Lower leg skin (tissue), 4 donors: ENCODE measurements around the gene RGS5. TPM values are rescaled to one million over a fixed set of nuclear protein-coding genes. Genes with fewer than 3 reads are reported as not detected.

Source experiments
- DNase-seq, 2 donors: peaks; one replicate each; pipeline ENCODE4 v3.0.0-alpha.2; 2019; ENCODE audit warnings: low spot score in 2 of 2
- H3K4me3 ChIP-seq: fragments of 200-600 bp; sonication (generic); 2 replicates; pipeline ENCODE4 v1.5.1; 2017; ENCODE audit warnings: mild to moderate bottlenecking, low read depth; ENCODE audit not compliant: poor library complexity, severe bottlenecking
- CTCF ChIP-seq, 3 donors: fragments of 450-650 bp; IDR thresholded peaks; one replicate each; pipeline ENCODE4 v1.5.1; 2016; ENCODE audit warnings: antibody characterized with exemption in 3 of 3, mild to moderate bottlenecking in 3 of 3, moderate library complexity in 2 of 3
- POLR2A ChIP-seq, 2 donors: fragments of 450-650 bp; IDR thresholded peaks; one replicate each; pipeline ENCODE4 v1.6.1; 2016 to 2017; ENCODE audit warnings: antibody characterized with exemption in 2 of 2, mild to moderate bottlenecking in 1 of 2, moderate library complexity in 1 of 2
- WGBS, 2 donors: methylation state at CpG; one replicate each; pipeline ENCODE4 v1.1.5; 2018; 5-methylcytosine and 5-hydroxymethylcytosine counted together
- intact Hi-C: fragments of 100-400 bp; cut with DNase I; formaldehyde crosslinking; loops from one replicate; pipeline ENCODE4 v1.15.0; 2023; ENCODE audit warnings: low total_unique reads
- total RNA-seq, 4 donors: library from RNA; depleted of rRNA; stranded (reverse); fragments of >200 nt; gene quantifications; one replicate each; pipeline ENCODE4 v1.1.0, GENCODE V29; 2016

RGS5 gene
- total RNA-seq, 4 donors from 2014 or later = 16.0 to 59.0 (median 33.2) TPM

GRCh38 chr1:163106364-163106987 is 96.2 kb downstream of the RGS5 start:
- TF ChIP-seq POLR2A (IDR thresholded peaks at IDR 0.05) (no peak), CTCF (IDR thresholded peaks at IDR 0.05) (no peak)
- WGBS, 2 donors = 45 to 46% methylated on average over 2 of the region's 2 CpGs
- no peak overlapping the region for H3K4me3 ChIP-seq
- DNase-seq = no peak
- intact Hi-C loops = no loop called here

- intact Hi-C loops = no loop called here
- H3K4me3 ChIP-seq = no peak overlapping the region
- TF ChIP-seq POLR2A (IDR thresholded peaks at IDR 0.05) (no peak), CTCF (IDR thresholded peaks at IDR 0.05) (no peak)
- 70 to 72% methylated on average over 4 of the region's 4 CpGs for WGBS, 2 donors
- no peak for DNase-seq
These were observed 98.2 kb downstream of the RGS5 start for GRCh38 chr1:163104385-163105099.

GRCh38 chr1:163102590-163102989 is 100.1 kb downstream of the RGS5 start:
- intact Hi-C loops = no loop called here
- H3K4me3 ChIP-seq = no peak overlapping the region
- TF ChIP-seq POLR2A (IDR thresholded peaks at IDR 0.05) (no peak), CTCF (IDR thresholded peaks at IDR 0.05) (no peak)
- no peak for DNase-seq
- 67 to 88% methylated on average over 1 of the region's 1 CpG for WGBS, 2 donors

GRCh38 chr1:163095213-163095612 is 107.5 kb downstream of the RGS5 start:
- DNase-seq = no peak
- WGBS, 2 donors = 53 to 58% methylated on average over 1 of the region's 1 CpG
- TF ChIP-seq CTCF (IDR thresholded peaks at IDR 0.05) (no peak), POLR2A (IDR thresholded peaks at IDR 0.05) (no peak)
- H3K4me3 ChIP-seq = no peak overlapping the region
- intact Hi-C loops = no loop called here

- no peak for DNase-seq
- intact Hi-C loops = no loop called here
- no peak for TF ChIP-seq POLR2A (IDR thresholded peaks at IDR 0.05)
- no peak for TF ChIP-seq CTCF (IDR thresholded peaks at IDR 0.05)
- WGBS, 2 donors = 55 to 57% methylated on average over 2 of the region's 2 CpGs
- no peak overlapping the region for H3K4me3 ChIP-seq
These were observed 108.1 kb downstream of the RGS5 start for GRCh38 chr1:163094589-163094988.
